ENCODE data around the gene ST3GAL3. TPM values are rescaled to one million over a fixed set of nuclear protein-coding genes. Genes with fewer than 3 reads are reported as not detected.

The ST3GAL3 gene
- total RNA-seq, 4 donors from 2014 or later, result 4.1 to 47.2 (median 19.0) TPM

GRCh38 chr1:43779266-43779665, 71.9 kb downstream of the ST3GAL3 start:
- no peak for TF ChIP-seq POLR2A (IDR thresholded peaks at IDR 0.05)
- no peak for TF ChIP-seq CTCF (IDR thresholded peaks at IDR 0.05)

GRCh38 chr1:43779805-43780403, 72.6 kb downstream of the ST3GAL3 start:
- Histone ChIP-seq H3K36me3 (no peaks in the 10 kb centered on the region), H3K27ac (no peak overlapping the region), H3K4me1 (no peaks in the 10 kb centered on the region), H3K27me3 (no peaks in the 10 kb centered on the region), H3K4me3 (no peak overlapping the region), H3K9me3 (no peaks in the 10 kb centered on the region)
- TF ChIP-seq POLR2A (IDR thresholded peaks at IDR 0.05), result no peak
- TF ChIP-seq CTCF (IDR thresholded peaks at IDR 0.05), result no peak
- no peak for DNase-seq
- intact Hi-C loops (cut with DNase I; ENCODE audit: low total_unique reads), result no loop called here

More at GRCh38 chr1:43779266-43779665, 71.9 kb downstream of the ST3GAL3 start:
- H3K27me3 ChIP-seq, result no peaks in the 10 kb centered on the region
- no peak for DNase-seq
- H3K36me3 ChIP-seq, result no peaks in the 10 kb centered on the region
- intact Hi-C loops (cut with DNase I; ENCODE audit: low total_unique reads), result no loop called here
- no peaks in the 10 kb centered on the region for H3K9me3 ChIP-seq
- no peak overlapping the region for H3K4me3 ChIP-seq
- no peak overlapping the region for H3K27ac ChIP-seq
- H3K4me1 ChIP-seq, result no peaks in the 10 kb centered on the region

- no peak overlapping the region for H3K27ac ChIP-seq
- intact Hi-C loops (cut with DNase I; ENCODE audit: low total_unique reads), result no loop called here
- no peak for TF ChIP-seq CTCF (IDR thresholded peaks at IDR 0.05)
Measured at GRCh38 chr1:43781574-43781973, 74.2 kb downstream of the ST3GAL3 start.

GRCh38 chr1:43783096-43783670, 75.8 kb downstream of the ST3GAL3 start:
- no peaks in the 10 kb centered on the region for H3K27me3 ChIP-seq
- no peak overlapping the region for H3K27ac ChIP-seq
- H3K4me1 ChIP-seq, result peaks cover 0 to 4% of the 10 kb centered on the region in 2 donors
- no peak overlapping the region for H3K4me3 ChIP-seq
- intact Hi-C loops (cut with DNase I; ENCODE audit: low total_unique reads), result no loop called here
- H3K36me3 ChIP-seq, result no peaks in the 10 kb centered on the region
- no peak for DNase-seq
- H3K9me3 ChIP-seq, result no peaks in the 10 kb centered on the region
- TF ChIP-seq POLR2A (IDR thresholded peaks at IDR 0.05) (no peak), CTCF (IDR thresholded peaks at IDR 0.05) (no peak)

More at GRCh38 chr1:43781574-43781973, 74.2 kb downstream of the ST3GAL3 start:
- no peaks in the 10 kb centered on the region for H3K36me3 ChIP-seq
- no peak for DNase-seq
- no peak overlapping the region for H3K4me3 ChIP-seq
- peaks cover 0 to 3% of the 10 kb centered on the region in 2 donors for H3K4me1 ChIP-seq
- no peaks in the 10 kb centered on the region for H3K27me3 ChIP-seq
- H3K9me3 ChIP-seq, result no peaks in the 10 kb centered on the region

GRCh38 chr1:43783671-43784205, 76.4 kb downstream of the ST3GAL3 start:
- no peak overlapping the region for H3K4me3 ChIP-seq
- H3K9me3 ChIP-seq, result no peaks in the 10 kb centered on the region
- H3K36me3 ChIP-seq, result no peaks in the 10 kb centered on the region
- peaks cover 0 to 4% of the 10 kb centered on the region in 2 donors for H3K4me1 ChIP-seq
- no peaks in the 10 kb centered on the region for H3K27me3 ChIP-seq
- H3K27ac ChIP-seq, result no peak overlapping the region
- TF ChIP-seq POLR2A (IDR thresholded peaks at IDR 0.05) (no peak), CTCF (IDR thresholded peaks at IDR 0.05) (no peak)
- intact Hi-C loops (cut with DNase I; ENCODE audit: low total_unique reads), result no loop called here
- no peak for DNase-seq

Data from uterus (tissue), 4 donors.